WTC11 (cell line): Measurements from ENCODE around the gene EPHA6.

ENCODE experiments used
- CBFB ChIP-seq: sonication (generic); formaldehyde crosslinking; IDR thresholded peaks from 2 replicates; pipeline ENCODE4 v1.8.1; 2022; ENCODE audit warnings: mild to moderate bottlenecking, low read depth, missing genetic modification reagents
- FOXP1 ChIP-seq: sonication (generic); formaldehyde crosslinking; IDR thresholded peaks from 2 replicates; pipeline ENCODE4 v1.8.0; 2022; ENCODE audit warnings: missing genetic modification reagents, mild to moderate bottlenecking, moderate library complexity, borderline replicate concordance
- KAT7 ChIP-seq: sonication (generic); formaldehyde crosslinking; IDR thresholded peaks from 2 replicates; pipeline ENCODE4 v1.8.1; 2023; ENCODE audit warnings: missing genetic modification reagents, mild to moderate bottlenecking, borderline replicate concordance
- NFE2L1 ChIP-seq: sonication (generic); formaldehyde crosslinking; IDR thresholded peaks from 2 replicates; pipeline ENCODE4 v1.8.1; 2023; ENCODE audit warnings: missing genetic modification reagents
- SP1 ChIP-seq: sonication (generic); formaldehyde crosslinking; conservative IDR thresholded peaks from 2 replicates; pipeline ENCODE4 v1.8.1; 2022; ENCODE audit warnings: missing genetic modification reagents
- ZNF138 ChIP-seq: sonication (generic); formaldehyde crosslinking; conservative IDR thresholded peaks from 2 replicates; pipeline ENCODE4 v1.8.1; 2022; ENCODE audit warnings: mild to moderate bottlenecking, moderate library complexity, missing genetic modification reagents
- TF ChIP-seq, protein P1 (sequence below): sonication (generic); formaldehyde crosslinking; IDR thresholded peaks from 2 replicates; pipeline ENCODE4 v1.8.1; 2022; ENCODE audit warnings: low read depth, missing genetic modification reagents, borderline replicate concordance
- TF ChIP-seq, protein P2 (sequence below): sonication (generic); formaldehyde crosslinking; IDR thresholded peaks from 2 replicates; pipeline ENCODE4 v1.8.1; 2023; ENCODE audit warnings: mild to moderate bottlenecking, moderate library complexity, missing genetic modification reagents
- TF ChIP-seq, protein P3 (sequence below): fragments of 200-600 bp; IDR thresholded peaks from 2 replicates; pipeline ENCODE4 v1.8.0; 2022; ENCODE audit warnings: antibody characterized with exemption
- TF ChIP-seq, protein P4 (sequence below): sonication (generic); formaldehyde crosslinking; IDR thresholded peaks from 2 replicates; pipeline ENCODE4 v1.8.0; 2023; ENCODE audit warnings: missing genetic modification reagents

DNA sequence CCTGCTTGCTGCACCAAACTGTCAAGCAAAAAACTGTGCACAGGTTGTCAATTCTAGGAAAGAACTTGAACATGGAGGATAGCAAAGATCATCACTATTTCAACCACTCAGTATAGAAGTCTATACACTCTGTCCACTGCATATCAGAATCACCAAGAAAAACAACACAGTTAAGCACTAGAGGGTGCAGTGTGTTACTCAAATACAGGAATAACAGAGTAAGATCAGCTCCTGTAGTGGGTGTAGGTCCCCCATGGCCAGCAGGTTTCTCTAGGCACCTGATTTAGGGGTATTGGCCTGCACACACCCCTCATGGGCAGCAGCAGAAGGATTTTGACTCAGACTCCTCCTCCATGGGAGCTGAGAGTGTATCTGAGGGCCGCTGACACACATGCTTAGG lies 464.1 kb downstream of the EPHA6 start:
- TF ChIP-seq, protein P1, sequence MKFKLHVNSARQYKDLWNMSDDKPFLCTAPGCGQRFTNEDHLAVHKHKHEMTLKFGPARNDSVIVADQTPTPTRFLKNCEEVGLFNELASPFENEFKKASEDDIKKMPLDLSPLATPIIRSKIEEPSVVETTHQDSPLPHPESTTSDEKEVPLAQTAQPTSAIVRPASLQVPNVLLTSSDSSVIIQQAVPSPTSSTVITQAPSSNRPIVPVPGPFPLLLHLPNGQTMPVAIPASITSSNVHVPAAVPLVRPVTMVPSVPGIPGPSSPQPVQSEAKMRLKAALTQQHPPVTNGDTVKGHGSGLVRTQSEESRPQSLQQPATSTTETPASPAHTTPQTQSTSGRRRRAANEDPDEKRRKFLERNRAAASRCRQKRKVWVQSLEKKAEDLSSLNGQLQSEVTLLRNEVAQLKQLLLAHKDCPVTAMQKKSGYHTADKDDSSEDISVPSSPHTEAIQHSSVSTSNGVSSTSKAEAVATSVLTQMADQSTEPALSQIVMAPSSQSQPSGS (CRISPR knock-in tag), result no peak
- TF ChIP-seq, protein P2, sequence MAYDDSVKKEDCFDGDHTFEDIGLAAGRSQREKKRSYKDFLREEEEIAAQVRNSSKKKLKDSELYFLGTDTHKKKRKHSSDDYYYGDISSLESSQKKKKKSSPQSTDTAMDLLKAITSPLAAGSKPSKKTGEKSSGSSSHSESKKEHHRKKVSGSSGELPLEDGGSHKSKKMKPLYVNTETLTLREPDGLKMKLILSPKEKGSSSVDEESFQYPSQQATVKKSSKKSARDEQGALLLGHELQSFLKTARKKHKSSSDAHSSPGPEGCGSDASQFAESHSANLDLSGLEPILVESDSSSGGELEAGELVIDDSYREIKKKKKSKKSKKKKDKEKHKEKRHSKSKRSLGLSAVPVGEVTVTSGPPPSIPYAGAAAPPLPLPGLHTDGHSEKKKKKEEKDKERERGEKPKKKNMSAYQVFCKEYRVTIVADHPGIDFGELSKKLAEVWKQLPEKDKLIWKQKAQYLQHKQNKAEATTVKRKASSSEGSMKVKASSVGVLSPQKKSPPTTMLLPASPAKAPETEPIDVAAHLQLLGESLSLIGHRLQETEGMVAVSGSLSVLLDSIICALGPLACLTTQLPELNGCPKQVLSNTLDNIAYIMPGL (CRISPR knock-in tag), result no peak
- TF ChIP-seq KAT7 (no peak), NFE2L1 (no peak), CBFB (no peak), ZNF138 (no peak), FOXP1 (CRISPR knock-in tag) (no peak), SP1 (CRISPR knock-in tag) (no peak)
- TF ChIP-seq, protein P3, sequence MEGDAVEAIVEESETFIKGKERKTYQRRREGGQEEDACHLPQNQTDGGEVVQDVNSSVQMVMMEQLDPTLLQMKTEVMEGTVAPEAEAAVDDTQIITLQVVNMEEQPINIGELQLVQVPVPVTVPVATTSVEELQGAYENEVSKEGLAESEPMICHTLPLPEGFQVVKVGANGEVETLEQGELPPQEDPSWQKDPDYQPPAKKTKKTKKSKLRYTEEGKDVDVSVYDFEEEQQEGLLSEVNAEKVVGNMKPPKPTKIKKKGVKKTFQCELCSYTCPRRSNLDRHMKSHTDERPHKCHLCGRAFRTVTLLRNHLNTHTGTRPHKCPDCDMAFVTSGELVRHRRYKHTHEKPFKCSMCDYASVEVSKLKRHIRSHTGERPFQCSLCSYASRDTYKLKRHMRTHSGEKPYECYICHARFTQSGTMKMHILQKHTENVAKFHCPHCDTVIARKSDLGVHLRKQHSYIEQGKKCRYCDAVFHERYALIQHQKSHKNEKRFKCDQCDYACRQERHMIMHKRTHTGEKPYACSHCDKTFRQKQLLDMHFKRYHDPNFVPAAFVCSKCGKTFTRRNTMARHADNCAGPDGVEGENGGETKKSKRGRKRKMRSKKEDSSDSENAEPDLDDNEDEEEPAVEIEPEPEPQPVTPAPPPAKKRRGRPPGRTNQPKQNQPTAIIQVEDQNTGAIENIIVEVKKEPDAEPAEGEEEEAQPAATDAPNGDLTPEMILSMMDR, result no peak
- TF ChIP-seq, protein P4, sequence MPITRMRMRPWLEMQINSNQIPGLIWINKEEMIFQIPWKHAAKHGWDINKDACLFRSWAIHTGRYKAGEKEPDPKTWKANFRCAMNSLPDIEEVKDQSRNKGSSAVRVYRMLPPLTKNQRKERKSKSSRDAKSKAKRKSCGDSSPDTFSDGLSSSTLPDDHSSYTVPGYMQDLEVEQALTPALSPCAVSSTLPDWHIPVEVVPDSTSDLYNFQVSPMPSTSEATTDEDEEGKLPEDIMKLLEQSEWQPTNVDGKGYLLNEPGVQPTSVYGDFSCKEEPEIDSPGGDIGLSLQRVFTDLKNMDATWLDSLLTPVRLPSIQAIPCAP (CRISPR knock-in tag), result no peak
